ENCODE measurements around the gene PML. TPM values are rescaled to one million over a fixed set of nuclear protein-coding genes. Genes with fewer than 3 reads are reported as not detected.

Gene PML
- total RNA-seq, 1 experiment from 2014 or later: 47.7 TPM

DNA sequence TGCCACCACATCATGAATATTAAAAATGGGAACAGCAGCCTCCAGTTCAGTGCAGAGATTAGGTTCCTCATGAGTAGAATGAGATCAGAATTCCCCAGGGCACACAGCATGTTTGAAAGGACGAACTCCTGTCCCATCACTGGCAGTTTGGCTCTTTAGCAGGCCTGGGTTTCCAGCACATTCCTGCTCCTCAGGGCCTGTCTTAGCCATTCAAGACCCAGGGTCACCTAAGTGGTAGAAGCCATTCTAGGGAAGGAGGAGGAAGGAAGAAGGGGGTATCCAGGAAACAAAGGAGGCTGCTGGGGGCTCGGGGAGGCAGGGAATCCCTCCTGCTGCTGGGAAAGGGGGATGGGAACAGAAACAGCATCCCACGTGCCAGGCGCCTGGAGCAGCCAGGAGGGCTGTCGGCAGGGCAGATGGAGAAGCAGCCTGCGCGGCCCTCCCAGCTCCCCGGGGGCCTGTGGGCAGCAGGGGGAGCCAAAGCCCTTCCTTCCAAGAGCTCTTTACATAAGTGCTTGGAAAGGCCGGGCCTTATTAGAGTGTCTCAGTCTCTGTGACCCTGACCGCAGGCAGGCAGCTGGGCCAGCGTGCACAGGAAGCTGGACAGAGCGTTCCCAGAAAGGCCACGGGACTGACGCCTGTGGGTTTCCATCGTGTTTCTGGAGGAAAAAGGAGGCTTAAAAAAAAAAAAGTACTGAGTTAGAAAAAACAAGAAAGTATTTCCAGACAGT, 43.5 kb upstream of the PML start (continued):
- TF ChIP-seq, protein P1, sequence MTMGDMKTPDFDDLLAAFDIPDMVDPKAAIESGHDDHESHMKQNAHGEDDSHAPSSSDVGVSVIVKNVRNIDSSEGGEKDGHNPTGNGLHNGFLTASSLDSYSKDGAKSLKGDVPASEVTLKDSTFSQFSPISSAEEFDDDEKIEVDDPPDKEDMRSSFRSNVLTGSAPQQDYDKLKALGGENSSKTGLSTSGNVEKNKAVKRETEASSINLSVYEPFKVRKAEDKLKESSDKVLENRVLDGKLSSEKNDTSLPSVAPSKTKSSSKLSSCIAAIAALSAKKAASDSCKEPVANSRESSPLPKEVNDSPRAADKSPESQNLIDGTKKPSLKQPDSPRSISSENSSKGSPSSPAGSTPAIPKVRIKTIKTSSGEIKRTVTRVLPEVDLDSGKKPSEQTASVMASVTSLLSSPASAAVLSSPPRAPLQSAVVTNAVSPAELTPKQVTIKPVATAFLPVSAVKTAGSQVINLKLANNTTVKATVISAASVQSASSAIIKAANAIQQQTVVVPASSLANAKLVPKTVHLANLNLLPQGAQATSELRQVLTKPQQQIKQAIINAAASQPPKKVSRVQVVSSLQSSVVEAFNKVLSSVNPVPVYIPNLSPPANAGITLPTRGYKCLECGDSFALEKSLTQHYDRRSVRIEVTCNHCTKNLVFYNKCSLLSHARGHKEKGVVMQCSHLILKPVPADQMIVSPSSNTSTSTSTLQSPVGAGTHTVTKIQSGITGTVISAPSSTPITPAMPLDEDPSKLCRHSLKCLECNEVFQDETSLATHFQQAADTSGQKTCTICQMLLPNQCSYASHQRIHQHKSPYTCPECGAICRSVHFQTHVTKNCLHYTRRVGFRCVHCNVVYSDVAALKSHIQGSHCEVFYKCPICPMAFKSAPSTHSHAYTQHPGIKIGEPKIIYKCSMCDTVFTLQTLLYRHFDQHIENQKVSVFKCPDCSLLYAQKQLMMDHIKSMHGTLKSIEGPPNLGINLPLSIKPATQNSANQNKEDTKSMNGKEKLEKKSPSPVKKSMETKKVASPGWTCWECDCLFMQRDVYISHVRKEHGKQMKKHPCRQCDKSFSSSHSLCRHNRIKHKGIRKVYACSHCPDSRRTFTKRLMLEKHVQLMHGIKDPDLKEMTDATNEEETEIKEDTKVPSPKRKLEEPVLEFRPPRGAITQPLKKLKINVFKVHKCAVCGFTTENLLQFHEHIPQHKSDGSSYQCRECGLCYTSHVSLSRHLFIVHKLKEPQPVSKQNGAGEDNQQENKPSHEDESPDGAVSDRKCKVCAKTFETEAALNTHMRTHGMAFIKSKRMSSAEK (CRISPR knock-in tag; IDR thresholded peaks at IDR 0.05; ENCODE audit: borderline replicate concordance): no peak
- TF ChIP-seq FOXP1 (CRISPR knock-in tag; IDR thresholded peaks at IDR 0.05; ENCODE audit: borderline replicate concordance) (no peak), ZNF121 (CRISPR knock-in tag; IDR thresholded peaks at IDR 0.05) (peak; percentile 90), NR2C2 (CRISPR knock-in tag; IDR thresholded peaks at IDR 0.05) (no peak), OVOL2 (CRISPR knock-in tag; IDR thresholded peaks at IDR 0.05; ENCODE audit: borderline replicate concordance) (no peak), HMGA2 (CRISPR knock-in tag; IDR thresholded peaks at IDR 0.05) (no peak), ZNF232 (CRISPR knock-in tag; IDR thresholded peaks at IDR 0.05) (no peak), NFYB (CRISPR knock-in tag; conservative IDR thresholded peaks at IDR 0.05; ENCODE audit: low read depth) (no peak), ZNF396 (CRISPR knock-in tag; IDR thresholded peaks at IDR 0.05; ENCODE audit: borderline replicate concordance) (no peak), NFATC4 (CRISPR knock-in tag; IDR thresholded peaks at IDR 0.05) (no peak), NR1H2 (CRISPR knock-in tag; IDR thresholded peaks at IDR 0.05) (no peak), ATF1 (CRISPR knock-in tag; IDR thresholded peaks at IDR 0.05) (no peak), TCF7 (CRISPR knock-in tag; IDR thresholded peaks at IDR 0.05; ENCODE audit: low read depth) (no peak), CREB1 (CRISPR knock-in tag; IDR thresholded peaks at IDR 0.05) (no peak), TEAD4 (CRISPR knock-in tag; IDR thresholded peaks at IDR 0.05) (no peak), RORB (CRISPR knock-in tag; IDR thresholded peaks at IDR 0.05) (no peak), NFE2L1 (CRISPR knock-in tag; IDR thresholded peaks at IDR 0.05) (no peak; the same call in 1 of the 2 replicates), MYBL2 (CRISPR knock-in tag; IDR thresholded peaks at IDR 0.05) (no peak)
- TF ChIP-seq, protein P2, sequence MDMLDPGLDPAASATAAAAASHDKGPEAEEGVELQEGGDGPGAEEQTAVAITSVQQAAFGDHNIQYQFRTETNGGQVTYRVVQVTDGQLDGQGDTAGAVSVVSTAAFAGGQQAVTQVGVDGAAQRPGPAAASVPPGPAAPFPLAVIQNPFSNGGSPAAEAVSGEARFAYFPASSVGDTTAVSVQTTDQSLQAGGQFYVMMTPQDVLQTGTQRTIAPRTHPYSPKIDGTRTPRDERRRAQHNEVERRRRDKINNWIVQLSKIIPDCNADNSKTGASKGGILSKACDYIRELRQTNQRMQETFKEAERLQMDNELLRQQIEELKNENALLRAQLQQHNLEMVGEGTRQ (CRISPR knock-in tag; IDR thresholded peaks at IDR 0.05): peak; percentile 57; the same call in 1 of the 2 replicates
- TF ChIP-seq, protein P3, sequence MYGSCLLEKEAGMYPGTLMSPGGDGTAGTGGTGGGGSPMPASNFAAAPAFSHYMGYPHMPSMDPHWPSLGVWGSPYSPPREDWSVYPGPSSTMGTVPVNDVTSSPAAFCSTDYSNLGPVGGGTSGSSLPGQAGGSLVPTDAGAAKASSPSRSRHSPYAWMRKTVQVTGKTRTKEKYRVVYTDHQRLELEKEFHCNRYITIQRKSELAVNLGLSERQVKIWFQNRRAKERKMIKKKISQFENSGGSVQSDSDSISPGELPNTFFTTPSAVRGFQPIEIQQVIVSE (CRISPR knock-in tag; IDR thresholded peaks at IDR 0.05; ENCODE audit: borderline replicate concordance): no peak
- TF ChIP-seq, protein P4, sequence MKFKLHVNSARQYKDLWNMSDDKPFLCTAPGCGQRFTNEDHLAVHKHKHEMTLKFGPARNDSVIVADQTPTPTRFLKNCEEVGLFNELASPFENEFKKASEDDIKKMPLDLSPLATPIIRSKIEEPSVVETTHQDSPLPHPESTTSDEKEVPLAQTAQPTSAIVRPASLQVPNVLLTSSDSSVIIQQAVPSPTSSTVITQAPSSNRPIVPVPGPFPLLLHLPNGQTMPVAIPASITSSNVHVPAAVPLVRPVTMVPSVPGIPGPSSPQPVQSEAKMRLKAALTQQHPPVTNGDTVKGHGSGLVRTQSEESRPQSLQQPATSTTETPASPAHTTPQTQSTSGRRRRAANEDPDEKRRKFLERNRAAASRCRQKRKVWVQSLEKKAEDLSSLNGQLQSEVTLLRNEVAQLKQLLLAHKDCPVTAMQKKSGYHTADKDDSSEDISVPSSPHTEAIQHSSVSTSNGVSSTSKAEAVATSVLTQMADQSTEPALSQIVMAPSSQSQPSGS (CRISPR knock-in tag; IDR thresholded peaks at IDR 0.05; ENCODE audit: borderline replicate concordance, low read depth): no peak
- TF ChIP-seq, protein P5, sequence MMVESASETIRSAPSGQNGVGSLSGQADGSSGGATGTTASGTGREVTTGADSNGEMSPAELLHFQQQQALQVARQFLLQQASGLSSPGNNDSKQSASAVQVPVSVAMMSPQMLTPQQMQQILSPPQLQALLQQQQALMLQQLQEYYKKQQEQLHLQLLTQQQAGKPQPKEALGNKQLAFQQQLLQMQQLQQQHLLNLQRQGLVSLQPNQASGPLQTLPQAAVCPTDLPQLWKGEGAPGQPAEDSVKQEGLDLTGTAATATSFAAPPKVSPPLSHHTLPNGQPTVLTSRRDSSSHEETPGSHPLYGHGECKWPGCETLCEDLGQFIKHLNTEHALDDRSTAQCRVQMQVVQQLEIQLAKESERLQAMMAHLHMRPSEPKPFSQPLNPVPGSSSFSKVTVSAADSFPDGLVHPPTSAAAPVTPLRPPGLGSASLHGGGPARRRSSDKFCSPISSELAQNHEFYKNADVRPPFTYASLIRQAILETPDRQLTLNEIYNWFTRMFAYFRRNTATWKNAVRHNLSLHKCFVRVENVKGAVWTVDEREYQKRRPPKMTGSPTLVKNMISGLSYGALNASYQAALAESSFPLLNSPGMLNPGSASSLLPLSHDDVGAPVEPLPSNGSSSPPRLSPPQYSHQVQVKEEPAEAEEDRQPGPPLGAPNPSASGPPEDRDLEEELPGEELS (CRISPR knock-in tag; IDR thresholded peaks at IDR 0.05): peak; percentile 53; the same call in 1 of the 2 replicates
- TF ChIP-seq, protein P6, sequence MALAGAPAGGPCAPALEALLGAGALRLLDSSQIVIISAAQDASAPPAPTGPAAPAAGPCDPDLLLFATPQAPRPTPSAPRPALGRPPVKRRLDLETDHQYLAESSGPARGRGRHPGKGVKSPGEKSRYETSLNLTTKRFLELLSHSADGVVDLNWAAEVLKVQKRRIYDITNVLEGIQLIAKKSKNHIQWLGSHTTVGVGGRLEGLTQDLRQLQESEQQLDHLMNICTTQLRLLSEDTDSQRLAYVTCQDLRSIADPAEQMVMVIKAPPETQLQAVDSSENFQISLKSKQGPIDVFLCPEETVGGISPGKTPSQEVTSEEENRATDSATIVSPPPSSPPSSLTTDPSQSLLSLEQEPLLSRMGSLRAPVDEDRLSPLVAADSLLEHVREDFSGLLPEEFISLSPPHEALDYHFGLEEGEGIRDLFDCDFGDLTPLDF (CRISPR knock-in tag; IDR thresholded peaks at IDR 0.05): no peak
- TF ChIP-seq, protein P7, sequence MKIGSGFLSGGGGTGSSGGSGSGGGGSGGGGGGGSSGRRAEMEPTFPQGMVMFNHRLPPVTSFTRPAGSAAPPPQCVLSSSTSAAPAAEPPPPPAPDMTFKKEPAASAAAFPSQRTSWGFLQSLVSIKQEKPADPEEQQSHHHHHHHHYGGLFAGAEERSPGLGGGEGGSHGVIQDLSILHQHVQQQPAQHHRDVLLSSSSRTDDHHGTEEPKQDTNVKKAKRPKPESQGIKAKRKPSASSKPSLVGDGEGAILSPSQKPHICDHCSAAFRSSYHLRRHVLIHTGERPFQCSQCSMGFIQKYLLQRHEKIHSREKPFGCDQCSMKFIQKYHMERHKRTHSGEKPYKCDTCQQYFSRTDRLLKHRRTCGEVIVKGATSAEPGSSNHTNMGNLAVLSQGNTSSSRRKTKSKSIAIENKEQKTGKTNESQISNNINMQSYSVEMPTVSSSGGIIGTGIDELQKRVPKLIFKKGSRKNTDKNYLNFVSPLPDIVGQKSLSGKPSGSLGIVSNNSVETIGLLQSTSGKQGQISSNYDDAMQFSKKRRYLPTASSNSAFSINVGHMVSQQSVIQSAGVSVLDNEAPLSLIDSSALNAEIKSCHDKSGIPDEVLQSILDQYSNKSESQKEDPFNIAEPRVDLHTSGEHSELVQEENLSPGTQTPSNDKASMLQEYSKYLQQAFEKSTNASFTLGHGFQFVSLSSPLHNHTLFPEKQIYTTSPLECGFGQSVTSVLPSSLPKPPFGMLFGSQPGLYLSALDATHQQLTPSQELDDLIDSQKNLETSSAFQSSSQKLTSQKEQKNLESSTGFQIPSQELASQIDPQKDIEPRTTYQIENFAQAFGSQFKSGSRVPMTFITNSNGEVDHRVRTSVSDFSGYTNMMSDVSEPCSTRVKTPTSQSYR (CRISPR knock-in tag; IDR thresholded peaks at IDR 0.05): no peak
